CD4-positive, alpha-beta T cell treated with Interleukin-4 for 1 hour (primary cell): ENCODE data around the gene GYPC.
"Not testable (repeated sequence)": the region's sequence is repeated elsewhere in the genome, so short reads cannot be mapped to it uniquely, and the experiment has no call there.

ENCODE experiments used
- DNase-seq, 2 donors: peaks; one replicate each; pipeline ENCODE4 v3.0.0-alpha.2; 2020 to 2022

The GYPC gene

DNA sequence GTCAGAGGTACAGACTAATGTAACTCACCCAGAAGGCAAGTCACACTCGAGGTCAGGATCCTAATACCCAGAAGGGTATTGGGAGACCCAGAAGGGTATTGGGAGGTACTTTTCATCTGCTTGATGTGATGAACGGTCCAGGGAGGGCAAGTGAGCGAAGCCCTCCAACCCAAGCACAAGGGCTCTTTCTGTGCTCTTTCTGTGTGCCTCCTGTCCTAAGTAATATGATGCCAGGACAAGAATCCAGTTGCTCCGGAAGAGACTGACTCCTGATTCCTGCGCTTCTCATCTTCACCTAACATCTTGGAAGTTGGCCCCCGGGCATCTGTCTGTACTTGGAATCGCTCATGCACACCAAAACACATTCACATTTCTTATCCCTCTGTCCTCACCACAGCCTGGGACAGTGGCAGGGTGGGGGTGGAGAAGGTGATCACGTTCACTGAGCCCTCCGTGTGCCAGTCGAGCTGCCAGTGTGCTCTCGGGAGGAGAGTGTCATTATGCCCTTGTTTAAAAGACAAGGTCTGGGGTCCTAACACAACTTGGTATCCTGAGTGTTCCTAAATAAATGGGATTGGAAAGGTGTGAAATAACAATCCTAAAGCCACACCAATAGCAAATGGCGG, 17.1 kb downstream of the GYPC start:
- DNase-seq: no peak

DNA sequence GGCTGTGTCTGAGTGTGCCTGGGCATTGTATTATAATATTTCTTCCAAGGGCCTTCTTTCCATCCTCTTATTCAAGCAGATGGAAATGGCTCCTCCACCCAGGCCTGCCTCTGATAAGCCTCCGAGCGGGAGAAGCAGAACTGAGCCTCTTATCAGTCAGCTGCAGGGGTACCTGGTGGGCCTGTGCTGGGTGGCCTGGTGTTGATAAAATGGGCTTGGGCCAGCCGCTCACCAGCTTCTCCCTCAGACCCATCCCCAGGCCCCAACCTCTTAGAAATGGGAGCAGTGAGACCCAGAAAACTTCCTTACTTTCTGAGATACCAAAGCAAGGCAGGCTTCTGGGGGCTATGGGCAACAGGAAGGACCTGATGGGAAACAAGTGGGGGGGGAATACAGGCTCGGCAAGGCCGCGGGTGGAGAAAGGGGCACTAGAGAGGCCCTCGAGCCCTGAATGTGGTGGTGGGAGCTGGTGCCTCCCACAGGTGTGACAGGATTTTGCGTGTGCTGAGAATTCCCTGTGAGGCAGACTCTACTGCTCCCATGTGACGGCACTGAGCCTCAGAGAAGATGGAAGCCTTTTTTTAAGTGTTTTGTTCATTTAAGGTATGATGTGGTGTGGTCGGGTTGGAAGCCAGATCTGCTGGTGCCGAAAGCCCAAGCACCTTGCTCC, 18.3 kb downstream of the GYPC start:
- DNase-seq: no peak

DNA sequence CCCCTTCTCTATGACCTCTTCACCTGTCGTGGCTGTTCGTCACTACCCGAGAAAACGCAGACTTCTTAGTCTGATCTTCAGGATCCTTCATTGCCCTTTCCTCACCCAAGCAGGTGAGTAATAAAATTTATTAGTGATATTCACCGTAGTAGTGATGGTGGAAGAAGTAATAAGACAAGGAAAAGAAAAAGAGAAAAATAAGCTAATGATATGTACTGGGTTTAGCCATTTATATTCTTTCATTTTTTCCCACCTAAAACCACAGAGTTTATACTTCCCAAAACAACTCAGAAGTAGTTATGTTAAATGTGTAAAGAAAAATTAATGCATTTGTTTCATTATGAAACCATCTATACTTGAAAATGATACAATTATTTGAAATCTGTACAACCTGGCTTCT, 19.7 kb downstream of the GYPC start:
- DNase-seq: no peak

DNA sequence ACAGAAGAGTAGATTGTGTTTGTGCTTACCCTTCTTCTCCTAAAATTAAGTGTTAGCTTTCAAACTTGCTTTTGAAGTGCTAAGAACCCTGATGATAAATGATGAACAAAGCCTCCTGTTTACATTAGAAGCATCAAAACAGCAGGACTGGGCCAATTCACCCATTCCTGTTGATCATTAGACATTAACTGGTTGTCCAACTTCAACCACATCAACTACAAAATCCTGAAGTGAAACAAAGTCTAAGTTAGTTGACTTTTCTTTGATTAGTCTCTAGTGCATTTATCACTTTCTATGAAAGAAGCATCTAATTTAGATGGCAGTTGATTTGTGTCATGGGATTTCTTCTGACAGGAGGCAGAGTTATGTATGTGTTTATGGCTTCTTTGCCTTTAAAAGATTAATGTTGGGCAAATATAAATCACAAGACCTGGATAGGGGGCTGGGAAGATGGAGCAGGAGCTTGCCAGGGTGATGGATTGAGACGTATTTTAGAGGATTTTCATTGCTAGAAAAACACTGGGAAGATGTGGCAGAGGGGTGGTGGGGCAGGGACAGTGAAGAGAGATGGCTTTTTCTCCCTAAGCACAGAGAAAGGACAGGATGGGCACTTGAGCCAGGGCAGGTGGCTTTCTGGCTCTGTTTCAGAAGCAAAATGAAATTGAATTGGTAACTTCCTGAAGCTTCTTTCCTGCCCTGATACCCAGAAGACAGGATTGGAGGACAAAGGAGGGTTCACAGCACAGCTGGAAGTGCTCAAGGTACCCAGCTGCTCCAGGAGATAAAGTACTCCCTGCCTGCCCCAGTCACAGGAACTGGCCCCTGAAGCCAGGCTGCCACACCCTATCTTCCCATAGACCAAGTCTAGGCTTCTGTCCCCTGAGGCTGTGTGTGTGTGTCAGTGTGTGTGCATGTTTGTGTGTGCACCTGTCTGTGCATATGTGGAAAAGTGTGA, 20.5 kb downstream of the GYPC start:
- no peak for DNase-seq

DNA sequence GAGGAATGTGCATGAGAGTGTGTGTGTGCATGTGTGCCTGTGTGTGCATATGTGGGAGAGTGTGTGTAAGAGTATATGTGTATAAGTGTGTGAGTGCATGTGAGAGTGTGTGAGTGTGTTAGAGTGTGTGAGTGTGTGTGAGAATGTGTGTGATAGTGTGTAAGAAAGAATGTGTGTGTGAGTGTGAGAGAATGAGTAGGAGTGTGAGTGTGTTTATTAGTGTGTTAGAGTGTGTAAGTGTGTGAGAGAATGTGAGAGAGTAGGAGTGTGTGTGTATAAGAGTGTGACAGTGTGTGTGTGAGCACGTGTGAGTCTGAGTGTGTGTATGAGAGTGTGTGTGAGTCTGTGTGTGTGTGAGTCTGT, 21.2 kb downstream of the GYPC start:
- no peak for DNase-seq

DNA sequence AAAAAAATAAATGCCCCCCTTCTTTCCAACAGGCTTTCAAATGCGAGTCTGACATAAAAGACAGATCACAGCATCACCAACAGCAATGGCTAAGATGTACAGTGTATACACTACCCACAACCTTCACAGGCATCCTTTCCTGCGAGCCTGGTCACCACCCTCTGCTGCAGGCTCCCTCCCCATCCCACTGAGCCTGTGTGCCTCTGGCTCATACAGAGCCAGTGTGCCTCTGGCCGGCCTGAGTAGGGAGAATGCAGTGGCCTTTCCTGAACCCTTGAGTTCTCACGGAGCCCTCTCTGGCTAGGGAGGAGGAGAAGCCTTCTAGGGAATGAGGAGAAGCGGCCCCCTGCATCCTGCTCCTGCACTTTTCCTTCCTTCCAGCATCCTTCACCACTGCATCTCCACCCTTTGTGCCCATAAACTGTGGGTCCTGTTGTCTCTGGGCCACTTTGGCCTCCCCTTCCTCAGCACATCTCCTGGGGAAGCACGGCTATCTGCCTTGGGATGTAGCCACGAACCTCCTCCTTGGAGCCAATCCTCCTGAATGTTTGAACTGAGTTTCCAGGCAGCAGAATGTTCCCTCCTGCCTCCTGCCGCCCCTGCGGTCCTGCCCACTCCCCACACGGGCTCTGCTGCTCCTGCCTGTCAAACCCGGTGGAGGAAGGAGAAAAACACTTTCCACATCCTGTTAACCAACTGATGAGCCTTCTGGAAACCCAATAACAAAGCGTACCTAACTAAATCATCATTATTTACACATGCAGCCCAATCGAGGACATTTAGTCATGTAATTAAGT, 22.5 kb downstream of the GYPC start:
- no peak for DNase-seq

DNA sequence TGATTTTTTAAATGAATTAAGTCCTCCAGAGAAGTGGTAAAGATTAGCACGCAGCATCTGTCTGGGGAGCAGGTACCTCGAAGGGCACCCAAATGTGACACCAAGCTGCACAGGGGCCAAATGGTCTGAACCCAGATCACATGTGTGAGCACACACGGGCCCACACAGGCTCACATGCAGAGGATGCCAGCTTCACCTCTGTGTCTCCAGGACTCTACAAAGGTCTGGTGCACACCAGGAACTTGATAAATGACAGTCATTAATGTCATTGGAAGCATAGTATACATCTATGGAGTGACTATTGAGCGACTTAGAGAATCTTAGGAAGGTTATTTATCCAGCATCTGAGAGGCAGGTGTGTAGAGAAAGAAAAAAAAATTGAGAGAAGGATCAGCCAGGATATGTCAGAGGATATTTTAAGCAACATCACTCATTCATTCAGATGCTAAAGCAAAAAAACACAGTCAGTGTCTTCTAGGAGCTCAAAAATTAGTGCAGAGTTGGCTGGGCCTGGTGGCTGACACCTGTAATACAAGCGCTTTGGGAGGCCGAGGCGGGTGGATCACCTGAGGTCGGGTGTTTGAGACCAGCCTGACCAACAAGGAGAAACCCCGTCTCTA, 23.2 kb downstream of the GYPC start:
- no peak for DNase-seq

DNA sequence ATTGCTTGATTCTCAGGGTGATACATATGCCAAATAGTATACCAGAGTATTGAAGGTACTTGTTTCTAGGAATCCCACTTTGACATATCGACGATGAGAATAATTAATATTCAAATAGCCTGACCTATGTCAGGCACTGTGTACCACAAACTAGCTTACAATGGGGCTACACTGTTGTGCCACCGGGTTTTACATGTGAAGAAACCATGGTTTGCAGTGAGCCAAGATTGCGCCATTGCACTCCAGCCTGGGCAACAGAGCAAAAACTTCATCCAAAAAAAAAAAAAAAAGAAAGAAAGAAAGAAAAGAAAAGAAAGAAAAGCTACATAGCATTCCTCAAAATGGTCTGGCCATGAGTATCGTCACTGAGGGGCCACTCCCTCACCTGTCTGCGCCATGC, 25.5 kb downstream of the GYPC start:
- no peak for DNase-seq

DNA sequence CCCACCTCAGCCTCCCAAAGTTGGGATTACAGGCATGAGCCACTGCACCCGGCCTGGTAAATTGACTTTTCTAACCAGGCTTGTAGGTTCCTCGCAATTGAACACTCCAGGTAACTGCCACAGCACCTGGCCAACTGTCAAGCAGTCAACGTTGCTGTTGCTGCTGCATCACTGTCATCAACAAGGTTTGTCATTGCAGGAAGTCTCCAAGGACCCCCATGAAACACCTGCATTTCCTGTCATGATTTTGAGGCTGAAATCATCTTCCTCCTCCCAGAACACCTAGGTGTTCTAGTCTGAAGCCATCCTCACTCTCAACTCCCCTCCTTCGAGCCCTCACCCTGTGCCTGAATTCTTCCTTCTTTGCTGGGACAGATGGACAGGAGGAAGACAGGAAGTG, 29.7 kb downstream of the GYPC start:
- no peak for DNase-seq

DNA sequence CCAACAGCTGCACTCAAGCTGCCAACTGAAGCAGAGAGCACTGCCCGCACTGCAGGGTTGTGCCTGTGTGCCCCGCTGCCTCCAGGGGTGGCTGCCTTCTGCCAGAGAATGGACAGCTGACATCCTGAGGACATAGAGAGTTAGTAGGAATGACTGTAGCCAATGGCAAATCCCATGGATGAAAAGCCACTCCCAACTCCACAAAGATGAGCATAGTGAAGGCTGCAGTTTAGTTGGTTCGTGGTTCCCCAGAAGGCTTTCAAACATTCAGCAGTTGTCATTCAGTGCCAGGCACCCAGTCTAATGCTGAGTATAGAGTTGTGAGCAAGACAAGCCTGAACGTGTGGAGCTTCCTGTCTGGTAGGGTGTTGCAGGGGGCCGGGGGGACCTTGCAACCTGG, 30.3 kb downstream of the GYPC start:
- no peak for DNase-seq

DNA sequence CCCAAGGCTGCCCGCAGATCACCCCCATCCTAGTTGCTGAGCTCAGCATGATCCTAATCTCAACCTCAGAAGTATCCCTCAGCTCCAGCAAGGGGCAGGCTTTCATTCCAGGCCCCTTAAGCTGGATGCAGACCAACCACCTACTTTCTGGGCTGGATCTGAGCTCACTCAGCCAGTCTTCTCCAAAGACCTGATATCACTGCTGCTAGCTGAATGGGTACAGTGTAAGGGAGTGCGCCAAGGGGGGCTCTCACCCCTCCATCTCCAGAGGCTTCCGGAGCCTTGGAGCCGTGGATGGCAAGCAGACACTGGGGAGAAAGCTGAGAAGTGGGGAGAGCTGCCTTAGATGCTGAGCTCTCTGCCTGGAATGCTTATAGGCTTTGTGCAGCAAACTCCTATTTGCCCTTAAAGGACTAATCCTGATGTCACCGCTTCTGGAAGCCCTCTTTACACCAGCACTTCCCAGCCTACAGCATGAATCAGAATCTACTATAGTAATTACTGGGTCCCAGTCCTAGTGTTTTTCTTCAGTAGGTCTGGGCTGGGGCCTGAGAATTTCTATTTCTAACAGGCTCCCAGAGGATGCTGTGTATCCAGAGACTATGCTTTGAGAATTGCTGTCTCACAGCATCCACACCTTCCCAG, 31.0 kb downstream of the GYPC start:
- DNase-seq: no peak

DNA sequence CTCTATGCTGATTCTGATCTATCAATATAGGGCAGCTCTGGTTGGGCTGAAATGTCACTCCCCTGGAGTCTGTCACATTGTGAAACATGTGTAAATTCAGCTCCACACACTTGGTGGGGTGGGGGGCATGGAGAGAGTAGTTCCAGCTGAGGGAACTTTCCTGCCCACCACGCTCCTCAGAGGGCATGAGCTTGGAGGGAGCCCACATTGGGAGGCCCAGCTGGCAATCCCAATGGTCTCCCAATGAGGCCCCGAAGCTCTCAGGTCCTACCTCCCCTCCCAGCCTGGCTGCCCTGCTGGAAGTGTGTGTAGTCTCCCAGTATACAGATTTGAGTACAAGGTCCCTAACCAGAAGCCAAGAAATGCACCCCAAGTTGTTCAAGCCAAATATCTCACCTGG, 31.5 kb downstream of the GYPC start:
- DNase-seq: no peak

DNA sequence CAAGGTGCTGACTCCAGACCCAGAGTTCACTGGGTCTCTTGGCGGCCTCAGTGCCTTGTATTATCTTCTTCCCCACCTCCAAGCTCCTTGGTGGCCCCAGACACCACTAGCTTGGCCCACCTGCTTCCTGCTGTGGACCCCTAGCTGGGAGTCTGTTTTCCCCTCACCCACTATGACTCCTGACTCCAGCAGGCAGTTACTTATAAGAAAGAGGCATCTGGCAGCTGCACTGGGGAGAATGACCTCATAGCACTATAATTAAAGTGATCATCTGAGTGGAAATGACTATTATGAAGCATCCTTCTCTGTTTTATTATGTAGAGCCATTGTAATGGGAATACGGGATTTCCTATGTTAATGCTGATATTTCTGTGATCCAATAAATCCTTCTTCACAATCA, 32.6 kb downstream of the GYPC start:
- DNase-seq: not testable (repeated sequence)

DNA sequence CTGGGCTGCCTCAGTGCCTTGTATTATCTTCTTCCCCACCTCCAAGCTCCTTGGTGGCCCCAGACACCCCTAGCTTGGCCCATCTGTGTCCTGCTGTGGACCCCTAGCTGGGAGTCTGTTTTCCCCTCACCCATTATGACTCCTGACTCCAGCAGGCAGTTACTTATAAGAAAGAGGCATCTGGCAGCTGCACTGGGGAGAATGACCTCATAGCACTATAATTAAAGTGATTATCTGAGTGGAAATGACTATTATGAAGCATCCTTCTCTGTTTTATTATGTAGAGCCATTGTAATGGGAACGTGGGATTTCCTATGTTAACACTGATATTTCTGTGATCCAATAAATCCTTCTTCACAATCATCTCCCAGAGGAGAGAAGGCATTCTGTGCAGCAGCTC, 36.3 kb downstream of the GYPC start:
- DNase-seq: not testable (repeated sequence)

DNA sequence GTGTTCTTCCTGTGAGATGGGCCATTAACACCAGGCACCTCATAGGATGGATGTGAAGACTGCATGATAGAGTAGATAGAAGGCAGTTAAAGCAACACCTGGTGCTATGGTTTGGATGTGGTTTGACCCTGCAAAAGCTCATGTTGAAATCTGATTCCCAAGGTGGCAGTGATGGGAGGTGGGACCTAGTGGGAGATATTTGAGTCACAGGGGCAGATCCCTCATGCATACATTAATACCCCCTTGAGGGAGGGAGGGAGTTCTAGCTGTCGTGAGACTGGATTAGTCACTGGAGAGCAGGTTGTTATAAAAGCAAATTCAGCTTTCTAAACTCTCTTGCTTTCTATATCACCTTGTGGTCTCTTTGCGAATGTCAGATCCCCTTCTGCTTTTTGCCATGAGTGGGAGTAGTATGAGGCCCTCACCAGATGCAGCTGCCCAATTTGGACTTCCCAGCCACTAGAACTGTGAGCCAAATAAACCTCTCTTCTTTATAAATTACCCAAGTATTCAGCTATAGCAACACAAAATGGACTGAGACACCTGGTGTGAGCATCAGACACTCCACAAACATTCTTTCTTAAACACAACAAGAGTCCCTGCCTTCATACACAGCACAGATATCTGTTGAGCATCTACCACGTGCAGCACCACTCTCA, 37.1 kb downstream of the GYPC start:
- DNase-seq: not testable (repeated sequence)

DNA sequence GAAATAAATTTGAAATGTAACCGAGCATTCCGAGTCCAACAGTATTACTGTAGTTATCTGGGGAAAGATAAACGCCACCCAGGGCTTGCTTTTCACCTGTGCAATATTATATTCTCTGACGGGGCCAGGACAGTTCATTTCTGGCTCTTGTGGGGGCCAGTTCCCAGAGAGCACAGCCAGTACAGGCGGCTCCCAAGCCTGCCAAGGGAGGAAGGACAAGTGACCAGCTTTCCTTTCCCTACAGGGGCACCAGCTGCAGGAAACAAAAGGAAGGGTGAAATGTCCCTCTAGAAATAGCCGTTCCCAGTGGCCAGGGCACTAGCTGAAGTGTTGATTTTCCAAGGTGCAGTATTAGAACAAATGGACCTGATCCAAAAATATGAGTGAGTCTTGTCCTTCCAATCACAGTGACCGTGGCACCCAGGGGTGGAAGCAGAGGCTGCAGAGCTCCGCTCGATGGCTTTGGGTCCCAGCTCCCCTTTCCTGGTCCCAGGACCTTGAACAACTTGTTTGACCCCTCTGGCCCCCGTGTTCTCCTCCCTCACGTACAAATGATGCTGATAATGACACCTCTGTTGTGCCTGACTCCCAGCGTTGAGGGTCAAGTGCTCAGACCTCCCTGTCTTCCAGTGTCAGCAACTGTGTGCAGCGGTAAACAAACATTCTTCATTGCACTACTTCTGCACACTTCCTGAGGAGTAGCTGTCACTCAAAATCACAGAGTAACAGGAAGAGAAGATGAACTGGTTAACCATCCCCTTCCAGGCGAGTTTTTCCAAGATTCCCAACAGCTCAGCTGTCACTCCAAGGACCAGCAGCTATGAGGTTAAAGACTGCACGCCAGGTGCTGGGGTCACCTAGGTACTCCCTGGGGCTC, 40.9 kb downstream of the GYPC start:
- no peak for DNase-seq

DNA sequence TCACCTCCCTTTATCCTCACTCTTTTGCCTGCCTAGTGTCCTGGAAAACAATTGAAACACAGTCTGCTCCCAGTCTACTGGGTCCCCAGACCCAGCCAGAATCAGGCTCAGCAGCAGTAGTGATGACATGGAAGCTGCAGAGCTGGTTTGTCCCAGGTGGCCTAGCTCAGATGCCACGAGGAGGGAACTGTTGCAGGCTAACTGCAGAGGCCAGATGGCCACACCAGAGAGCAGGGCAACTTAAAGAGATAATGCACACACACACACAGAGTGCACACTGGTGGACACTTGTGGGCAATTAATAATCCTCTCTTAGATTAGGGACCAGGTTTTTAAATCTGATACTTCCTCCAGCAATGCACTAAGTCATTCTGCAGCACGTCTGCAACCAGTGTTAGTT, 42.4 kb downstream of the GYPC start:
- DNase-seq: no peak

DNA sequence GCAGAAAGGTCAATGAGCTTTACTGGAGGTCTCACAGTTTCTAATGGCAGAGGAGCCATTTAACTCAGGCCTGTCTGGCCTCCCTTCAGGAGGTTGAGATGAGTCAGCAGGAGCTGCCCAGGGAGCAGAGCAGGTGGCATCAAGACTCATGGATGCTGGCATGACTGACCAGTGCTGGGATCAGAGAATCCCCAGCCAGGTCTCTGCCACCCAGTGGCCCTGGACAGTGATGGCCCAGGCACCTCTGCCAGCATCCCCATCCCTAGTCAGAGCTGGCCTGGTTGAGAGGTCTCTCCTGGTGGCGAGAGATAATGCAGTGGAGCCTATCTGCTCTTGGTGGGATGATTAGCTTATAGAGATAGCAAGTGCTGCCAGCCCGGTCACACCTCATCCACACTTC, 43.1 kb downstream of the GYPC start:
- no peak for DNase-seq

DNA sequence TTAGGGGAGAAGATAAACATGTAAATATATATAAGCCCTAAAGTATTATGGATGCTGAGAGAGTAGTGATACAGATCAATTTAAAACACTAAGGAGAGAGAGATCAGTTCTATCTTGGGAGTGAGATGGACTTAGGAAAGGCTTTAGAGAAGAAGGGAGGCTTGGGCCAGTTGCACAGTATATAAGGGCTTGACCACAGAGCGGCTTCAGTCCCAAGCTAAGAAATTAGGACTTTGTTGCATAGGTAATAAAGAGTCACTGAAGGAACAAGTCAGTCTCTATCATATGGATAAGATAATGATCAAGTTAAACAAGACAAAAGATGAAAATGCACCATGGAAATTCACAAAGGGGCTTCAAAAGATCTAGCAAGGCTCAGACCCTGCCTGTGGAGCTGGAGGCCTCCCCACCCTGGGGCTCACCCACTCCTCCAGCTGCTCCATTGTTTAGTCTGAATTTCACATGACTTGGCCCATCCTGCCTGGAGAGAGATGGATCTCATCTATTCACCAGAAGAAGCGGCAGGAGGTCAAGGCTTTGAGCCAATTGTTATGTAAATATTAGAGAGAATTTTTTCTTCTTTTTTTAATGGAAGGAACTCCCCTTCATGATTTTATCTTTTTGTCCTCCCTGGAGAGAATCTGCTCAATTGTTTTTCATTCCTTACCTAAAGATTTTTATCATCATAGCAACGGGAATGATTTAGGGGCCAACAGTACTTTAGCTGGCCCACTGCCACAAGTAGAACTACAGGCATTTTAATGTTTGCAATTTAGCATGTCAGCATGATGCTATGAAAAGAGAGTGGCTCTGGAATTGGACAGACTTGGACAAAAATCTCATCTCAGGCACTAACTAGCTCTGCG, 44.0 kb downstream of the GYPC start:
- DNase-seq: no peak

DNA sequence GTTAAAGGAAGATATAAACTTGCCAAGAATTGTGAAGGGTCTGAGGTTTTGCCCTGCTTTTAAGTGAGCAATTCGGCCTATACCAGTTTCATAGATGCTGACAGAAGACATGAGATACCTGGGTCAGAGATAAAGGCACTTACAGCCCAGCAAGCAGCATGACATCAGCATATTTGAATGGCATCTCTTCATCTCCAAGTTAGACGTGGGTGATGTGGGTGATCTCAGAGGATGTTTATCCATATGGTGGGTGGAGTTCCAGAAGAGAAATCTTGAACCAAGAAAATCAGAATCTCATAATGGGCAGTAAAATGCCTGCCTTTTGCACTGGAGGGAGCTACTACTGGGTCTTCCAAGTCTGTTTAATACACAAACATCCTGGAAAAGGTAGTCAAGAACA, 44.7 kb downstream of the GYPC start:
- DNase-seq: no peak
